GM12878 (cell line): Measurements from ENCODE around the gene DNAJC11. TPM values are rescaled to one million over a fixed set of nuclear protein-coding genes. Genes with fewer than 3 reads are reported as not detected.

Experiments
- ATAC-seq: fragments of 200-7000 bp; cut with Tn5 transposase; 3 replicates; pipeline ENCODE4 v1.9.1; 2020; ENCODE audit warnings: mild to moderate bottlenecking, moderate library complexity
- BruUV-seq: library from RNA; stranded (reverse); fragments of 400-500 nt; replicated peaks from 2 replicates; lab custom pipeline; 2021; lab: Mats Ljungman, UMichigan
- CTCF ChIA-PET: fragments of 300-600 bp; sonication (Branson Sonifier 250); formaldehyde crosslinking; extraction: SDS; loops from one replicate; lab custom pipeline; 2021; ENCODE audit warnings: inconsistent platforms; lab: Yijun Ruan, JAX
- POLR2A ChIA-PET: fragments of 350-600 bp; formaldehyde crosslinking; extraction: SDS; loops from one replicate; lab custom pipeline; 2021; ENCODE audit warnings: inconsistent platforms; lab: Charles Lee
- RAD21 ChIA-PET: fragments of 300-600 bp; sonication (Branson Sonifier 250); formaldehyde crosslinking; loops from one replicate; lab custom pipeline; 2023; ENCODE audit warnings: antibody characterized with exemption; ENCODE audit not compliant: unreplicated experiment; lab: Charles Lee
- SMC1A ChIA-PET: fragments of 300-600 bp; sonication (Branson Sonifier 250); formaldehyde crosslinking; loops from one replicate; lab custom pipeline; 2023; ENCODE audit not compliant: unreplicated experiment, uncharacterized antibody; lab: Charles Lee
- DNase-seq: peaks from one replicate; pipeline ENCODE4 v3.0.0-alpha.2; 2011; ENCODE audit warnings: low read depth, low spot score
- FAIRE-seq: peaks from 3 replicates; lab custom pipeline; 2011; peaks lifted over from hg19 to GRCh38; lab: Jason Lieb, UNC
- H2AFZ ChIP-seq: 2 replicates; pipeline ENCODE4 v1.6.0; 2011; ENCODE audit warnings: low read depth, low read length, control low read depth; ENCODE audit not compliant: control insufficient read depth
- H3K27ac ChIP-seq: 2 replicates; pipeline ENCODE4 v1.5.1; 2011; ENCODE audit warnings: control low read depth; ENCODE audit not compliant: control insufficient read depth, insufficient read depth
- H3K27me3 ChIP-seq, 2 experiments: replicated peaks in 1 of 2; 2 replicates each; pipeline versions ENCODE4 v1.6.0 to v1.6.1; 2011; ENCODE audit warnings: low read length in 1 of 2; ENCODE audit not compliant: control insufficient read depth in 2 of 2, insufficient read depth in 2 of 2
- H3K36me3 ChIP-seq, 2 experiments: 2 replicates each; pipeline ENCODE4 v1.5.1; 2011; ENCODE audit warnings: low read length in 1 of 2; ENCODE audit not compliant: control insufficient read depth in 2 of 2, insufficient read depth in 2 of 2
- H3K4me1 ChIP-seq: 2 replicates; pipeline ENCODE4 v1.6.1; 2011; ENCODE audit warnings: mild to moderate bottlenecking, low read length, moderate library complexity, mixed read lengths; ENCODE audit not compliant: control insufficient read depth, insufficient read depth
- H3K4me2 ChIP-seq: 2 replicates; pipeline ENCODE4 v1.6.0; 2011; ENCODE audit warnings: control low read depth; ENCODE audit not compliant: control insufficient read depth, insufficient read depth
- H3K4me3 ChIP-seq: fragments of 200-600 bp; sonication (generic); 2 replicates; pipeline ENCODE4 v1.5.1; 2016
- H3K79me2 ChIP-seq: 2 replicates; pipeline ENCODE4 v1.6.0; 2011; ENCODE audit warnings: low read length; ENCODE audit not compliant: control insufficient read depth, insufficient read depth
- H3K9ac ChIP-seq: 2 replicates; pipeline ENCODE4 v1.8.0; 2011; ENCODE audit warnings: low read length, control low read depth, mixed read lengths; ENCODE audit not compliant: control insufficient read depth, insufficient read depth
- H3K9me3 ChIP-seq: replicated peaks from 3 replicates; pipeline ENCODE4 v1.5.1; 2011; ENCODE audit warnings: mild to moderate bottlenecking, low read length; ENCODE audit not compliant: control insufficient read depth, insufficient read depth
- H4K20me1 ChIP-seq: 2 replicates; pipeline ENCODE4 v1.6.0; 2011; ENCODE audit not compliant: control insufficient read depth, insufficient read depth
- YBX1 ChIP-seq: fragments of 450-650 bp; IDR thresholded peaks from 2 replicates; pipeline ENCODE4 v1.6.1; 2016; ENCODE audit warnings: antibody characterized with exemption
- WGBS: methylation state at CpG from one replicate; pipeline ENCODE4 v1.1.6; 2016; ENCODE audit warnings: low lambda C conversion rate; ENCODE audit not compliant: insufficient replicate concordance, insufficient coverage; ENCODE audit errors: missing lambda C conversion rate; 5-methylcytosine and 5-hydroxymethylcytosine counted together
- in situ Hi-C: fragments of 300-500 bp; cut with MboI; formaldehyde crosslinking; loops from 9 replicates; pipeline ENCODE4 v1.14.3; 2018; ENCODE audit warnings: mixed read lengths
- intact Hi-C: fragments of 100-400 bp; cut with micrococcal nuclease; formaldehyde crosslinking; loops from one replicate; pipeline ENCODE4 v1.14.2; 2022; ENCODE audit not compliant: unreplicated experiment
- polyA plus RNA-seq, 11 experiments: library from polyadenylated mRNA; depleted of rRNA in 4 of 11; unstranded in 6 of 11; stranded (reverse) in 5 of 11; fragments of >200 nt; fragmentation: Nextera tagmentation in 4 of 11; fragmentation: Illumina TruSeq in 1 of 11; extraction: Ambion mirVana in 4 of 11; extraction: Trizol in 1 of 11; gene quantifications; 1 replicate in 1 of 11; 2 replicates in 10 of 11; pipeline versions ENCODE4 v1.2.1 to v1.2.3, GENCODE V29; 2011 to 2016; ENCODE audit warnings: inconsistent platforms in 2 of 11, missing spikeins in 2 of 11, low read depth in 1 of 11
- total RNA-seq, 4 experiments: library from RNA; depleted of rRNA in 3 of 4; stranded (reverse); fragments of >200 nt in 3 of 4; fragmentation: Illumina TruSeq in 1 of 4; extraction: Trizol in 1 of 4; gene quantifications; 2 replicates each; pipeline versions ENCODE4 v1.2.1 to v1.2.3, GENCODE V29; 2013 to 2021
- TF ChIP-seq, protein P1 (sequence below): fragments of 450-650 bp; IDR thresholded peaks from 2 replicates; pipeline ENCODE4 v1.6.1; 2016; ENCODE audit warnings: mild to moderate bottlenecking
- TF ChIP-seq, protein P2 (sequence below): fragments of 450-650 bp; IDR thresholded peaks from 2 replicates; pipeline ENCODE4 v1.6.1; 2017; ENCODE audit warnings: mild to moderate bottlenecking

The DNAJC11 gene
- total and polyA plus RNA-seq, 10 of the 15 experiments (the other 5 are each of a cell fraction or from before 2014, with no cell fraction given): 5.0 to 58.8 (median 39.5) TPM

GRCh38 chr1:6603915-6604558 lies 97.6 kb downstream of the DNAJC11 start:
- ChIA-PET RAD21 (no interaction called here), SMC1A (interaction anchor here (0.9 to 1.2 kb wide), 2 partner anchors 8 to 25 kb away, joined by 3 to 5 read pairs; partner anchors contain the start of gene ZBTB48), POLR2A (interaction anchor here (0.5 to 0.9 kb wide), 3 partner anchors 8 to 66 kb away, joined by 3 to 4 read pairs (median 3); no protein-coding TSS in a partner anchor), CTCF (interaction anchor here (0.7 to 5.4 kb wide), 3 partner anchors 8 to 50 kb away, joined by 3 to 39 read pairs (median 3); partner anchors contain the start of genes NOL9 and TAS1R1)
- Histone ChIP-seq H3K79me2 (peaks cover 33% of the 10 kb centered on the region), H3K27ac (peak overlapping the region; percentile 3; the same call in 1 of the 2 replicates), H3K9me3 (no peaks in the 10 kb centered on the region), H3K4me1 (peaks cover 10% of the 10 kb centered on the region), H3K4me2 (peak overlapping the region; percentile 100; the same call in 1 of the 2 replicates), H3K36me3 (no peaks in the 10 kb centered on the region; a peak in 1 of 4 replicates), H3K27me3 (no peaks in the 10 kb centered on the region), H3K9ac (no peak overlapping the region), H2AFZ (peak overlapping the region; percentile 70), H3K4me3 (0 out of 2 replicates have a peak overlapping the region, but pooled peaks have one; percentile 94), H4K20me1 (no peaks in the 10 kb centered on the region)
- TF ChIP-seq, protein P1, sequence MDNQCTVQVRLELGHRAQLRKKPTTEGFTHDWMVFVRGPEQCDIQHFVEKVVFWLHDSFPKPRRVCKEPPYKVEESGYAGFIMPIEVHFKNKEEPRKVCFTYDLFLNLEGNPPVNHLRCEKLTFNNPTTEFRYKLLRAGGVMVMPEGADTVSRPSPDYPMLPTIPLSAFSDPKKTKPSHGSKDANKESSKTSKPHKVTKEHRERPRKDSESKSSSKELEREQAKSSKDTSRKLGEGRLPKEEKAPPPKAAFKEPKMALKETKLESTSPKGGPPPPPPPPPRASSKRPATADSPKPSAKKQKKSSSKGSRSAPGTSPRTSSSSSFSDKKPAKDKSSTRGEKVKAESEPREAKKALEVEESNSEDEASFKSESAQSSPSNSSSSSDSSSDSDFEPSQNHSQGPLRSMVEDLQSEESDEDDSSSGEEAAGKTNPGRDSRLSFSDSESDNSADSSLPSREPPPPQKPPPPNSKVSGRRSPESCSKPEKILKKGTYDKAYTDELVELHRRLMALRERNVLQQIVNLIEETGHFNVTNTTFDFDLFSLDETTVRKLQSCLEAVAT: 0 out of 2 replicates have a peak, but pooled peaks have one; percentile 30
- TF ChIP-seq YBX1: no peak
- TF ChIP-seq, protein P2, sequence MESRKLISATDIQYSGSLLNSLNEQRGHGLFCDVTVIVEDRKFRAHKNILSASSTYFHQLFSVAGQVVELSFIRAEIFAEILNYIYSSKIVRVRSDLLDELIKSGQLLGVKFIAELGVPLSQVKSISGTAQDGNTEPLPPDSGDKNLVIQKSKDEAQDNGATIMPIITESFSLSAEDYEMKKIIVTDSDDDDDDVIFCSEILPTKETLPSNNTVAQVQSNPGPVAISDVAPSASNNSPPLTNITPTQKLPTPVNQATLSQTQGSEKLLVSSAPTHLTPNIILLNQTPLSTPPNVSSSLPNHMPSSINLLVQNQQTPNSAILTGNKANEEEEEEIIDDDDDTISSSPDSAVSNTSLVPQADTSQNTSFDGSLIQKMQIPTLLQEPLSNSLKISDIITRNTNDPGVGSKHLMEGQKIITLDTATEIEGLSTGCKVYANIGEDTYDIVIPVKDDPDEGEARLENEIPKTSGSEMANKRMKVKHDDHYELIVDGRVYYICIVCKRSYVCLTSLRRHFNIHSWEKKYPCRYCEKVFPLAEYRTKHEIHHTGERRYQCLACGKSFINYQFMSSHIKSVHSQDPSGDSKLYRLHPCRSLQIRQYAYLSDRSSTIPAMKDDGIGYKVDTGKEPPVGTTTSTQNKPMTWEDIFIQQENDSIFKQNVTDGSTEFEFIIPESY: peak; percentile 73; the same call in 1 of the 2 replicates
- DNase-seq: no peak
- ATAC-seq: no peak
- intact Hi-C loops: no loop called here
- no peak for FAIRE-seq
- in situ Hi-C loops: no loop called here
- WGBS: 98% methylated on average over 19 of the region's 19 CpGs
- no TSS peak for BruUV-seq
